ENCODE results near the gene LMBR1. TPM values are rescaled to one million over a fixed set of nuclear protein-coding genes. Genes with fewer than 3 reads are reported as not detected.
"Not testable (repeated sequence)": the region's sequence is repeated elsewhere in the genome, so short reads cannot be mapped to it uniquely, and the experiment has no call there.

The LMBR1 gene
- total RNA-seq, 1 donor from 2014 or later = 69.1 TPM

DNA sequence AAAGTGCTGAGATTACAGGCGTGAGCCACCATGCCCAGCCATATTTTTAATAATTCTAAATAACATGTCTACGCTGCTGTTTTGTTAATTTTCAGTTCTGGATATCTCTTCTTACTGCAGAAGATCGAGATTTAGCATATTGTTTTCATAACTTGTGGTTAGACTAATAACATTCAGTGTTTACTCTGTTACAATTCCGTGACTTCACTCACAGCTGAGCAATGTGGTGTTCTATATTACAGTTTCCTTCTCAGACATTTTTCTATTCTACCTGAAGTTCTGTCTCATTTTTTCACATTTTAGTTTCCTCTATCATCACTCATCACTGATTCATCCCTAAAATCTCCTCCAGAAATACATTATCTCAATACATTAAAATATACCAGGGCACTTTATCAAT, 241.5 kb downstream of the LMBR1 start:
- Mint-ChIP-seq H3K27ac (no peak overlapping the region), H3K4me1 (ENCODE audit: unreplicated experiment) (no peaks in the 10 kb centered on the region), H3K36me3 (no peaks in the 10 kb centered on the region), H3K9me3 (no peaks in the 10 kb centered on the region), H3K27me3 (no peaks in the 10 kb centered on the region), H3K4me3 (no peak overlapping the region)
- no peak for DNase-seq (ENCODE audit: extremely low spot score, unreplicated experiment)
- TF ChIP-seq, protein P1, sequence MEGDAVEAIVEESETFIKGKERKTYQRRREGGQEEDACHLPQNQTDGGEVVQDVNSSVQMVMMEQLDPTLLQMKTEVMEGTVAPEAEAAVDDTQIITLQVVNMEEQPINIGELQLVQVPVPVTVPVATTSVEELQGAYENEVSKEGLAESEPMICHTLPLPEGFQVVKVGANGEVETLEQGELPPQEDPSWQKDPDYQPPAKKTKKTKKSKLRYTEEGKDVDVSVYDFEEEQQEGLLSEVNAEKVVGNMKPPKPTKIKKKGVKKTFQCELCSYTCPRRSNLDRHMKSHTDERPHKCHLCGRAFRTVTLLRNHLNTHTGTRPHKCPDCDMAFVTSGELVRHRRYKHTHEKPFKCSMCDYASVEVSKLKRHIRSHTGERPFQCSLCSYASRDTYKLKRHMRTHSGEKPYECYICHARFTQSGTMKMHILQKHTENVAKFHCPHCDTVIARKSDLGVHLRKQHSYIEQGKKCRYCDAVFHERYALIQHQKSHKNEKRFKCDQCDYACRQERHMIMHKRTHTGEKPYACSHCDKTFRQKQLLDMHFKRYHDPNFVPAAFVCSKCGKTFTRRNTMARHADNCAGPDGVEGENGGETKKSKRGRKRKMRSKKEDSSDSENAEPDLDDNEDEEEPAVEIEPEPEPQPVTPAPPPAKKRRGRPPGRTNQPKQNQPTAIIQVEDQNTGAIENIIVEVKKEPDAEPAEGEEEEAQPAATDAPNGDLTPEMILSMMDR (conservative IDR thresholded peaks at IDR 0.05) = no peak

DNA sequence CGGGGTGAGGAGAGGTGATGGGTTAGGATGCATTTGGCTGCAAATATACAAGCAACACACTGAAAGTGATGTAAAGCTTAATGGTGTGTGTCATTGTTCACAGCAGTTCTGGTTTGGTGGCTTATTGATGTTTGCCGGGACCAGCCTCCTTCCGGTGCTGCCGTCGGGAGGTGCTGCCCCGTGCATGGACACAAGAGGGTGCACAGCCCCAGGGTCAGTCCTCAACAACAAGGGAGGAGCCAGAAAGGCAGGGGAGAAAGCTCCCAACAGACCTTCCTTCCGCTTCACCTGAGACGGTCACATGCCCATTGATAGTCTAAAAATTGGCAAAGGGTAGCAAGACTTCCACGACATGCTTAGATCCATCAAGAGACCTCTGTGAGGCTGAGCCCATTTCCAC, 242.9 kb downstream of the LMBR1 start:
- Mint-ChIP-seq H3K27me3 (peaks cover 2% of the 10 kb centered on the region), H3K4me3 (no peak overlapping the region), H3K4me1 (ENCODE audit: unreplicated experiment) (no peaks in the 10 kb centered on the region), H3K9me3 (no peaks in the 10 kb centered on the region), H3K36me3 (no peaks in the 10 kb centered on the region), H3K27ac (no peak overlapping the region)
- no peak for DNase-seq (ENCODE audit: extremely low spot score, unreplicated experiment)
- TF ChIP-seq, protein P1 (conservative IDR thresholded peaks at IDR 0.05) = peak; percentile 43

DNA sequence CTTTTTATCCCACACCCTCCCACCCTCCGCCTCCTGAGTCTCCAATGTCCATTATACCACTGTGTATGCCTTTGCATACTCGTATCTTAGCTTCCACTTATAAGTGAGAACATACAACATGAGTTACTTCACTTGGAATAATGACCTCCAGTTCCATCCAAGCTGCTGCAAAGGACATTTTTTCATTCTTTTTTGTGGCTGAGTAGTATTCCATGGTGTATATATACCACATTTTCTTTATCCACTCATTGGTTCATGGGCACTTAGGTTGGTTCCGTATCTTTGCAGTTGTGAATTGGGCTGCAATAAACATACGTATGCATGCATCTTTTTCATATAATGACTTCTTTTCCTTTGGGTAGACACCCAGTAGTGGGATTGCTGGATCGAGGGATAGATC, 245.7 kb downstream of the LMBR1 start:
- H3K36me3 Mint-ChIP-seq; H3K27ac Mint-ChIP-seq; H3K4me1 Mint-ChIP-seq (ENCODE audit: unreplicated experiment); H3K4me3 Mint-ChIP-seq; DNase-seq (ENCODE audit: extremely low spot score, unreplicated experiment); H3K27me3 Mint-ChIP-seq; H3K9me3 Mint-ChIP-seq: not testable (repeated sequence)

DNA sequence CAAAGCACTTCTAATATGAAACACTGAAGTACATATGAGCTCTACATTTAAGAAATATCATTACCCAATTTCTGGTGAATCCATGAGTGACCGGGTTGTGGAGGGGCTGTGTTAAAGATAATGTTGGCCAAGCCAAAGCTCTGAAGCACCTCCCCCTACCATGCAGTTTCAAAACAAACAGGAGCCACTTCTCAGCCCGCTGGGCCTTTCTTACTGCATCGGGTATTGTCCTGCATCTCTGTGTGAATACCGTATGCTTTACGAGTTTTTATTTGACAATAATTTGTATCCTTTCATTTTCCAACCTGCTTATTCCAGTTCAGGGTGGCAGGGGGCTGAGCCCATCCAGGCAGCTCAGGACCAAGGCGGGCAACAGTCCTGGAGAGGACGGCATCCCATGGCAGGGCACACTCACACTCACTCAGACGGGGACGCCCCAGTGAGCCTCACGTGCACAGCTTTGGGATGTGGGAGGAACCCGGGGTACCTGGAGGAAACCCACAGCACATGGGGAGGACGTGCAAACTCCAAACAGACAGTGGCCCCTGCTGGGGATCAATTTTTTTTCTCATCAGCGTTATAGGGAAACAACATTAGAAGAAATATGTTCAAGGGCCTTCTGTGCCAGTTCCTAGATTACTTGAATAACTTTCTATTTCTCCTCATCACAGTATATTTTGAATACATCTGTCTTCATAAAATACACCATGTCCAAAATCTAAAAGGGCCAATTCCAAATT, 250.5 kb downstream of the LMBR1 start:
- Mint-ChIP-seq H3K4me1 (ENCODE audit: unreplicated experiment) (peaks cover 4% of the 10 kb centered on the region), H3K27me3 (peaks cover 9% of the 10 kb centered on the region)
- DNase-seq (ENCODE audit: extremely low spot score, unreplicated experiment) = no peak

DNA sequence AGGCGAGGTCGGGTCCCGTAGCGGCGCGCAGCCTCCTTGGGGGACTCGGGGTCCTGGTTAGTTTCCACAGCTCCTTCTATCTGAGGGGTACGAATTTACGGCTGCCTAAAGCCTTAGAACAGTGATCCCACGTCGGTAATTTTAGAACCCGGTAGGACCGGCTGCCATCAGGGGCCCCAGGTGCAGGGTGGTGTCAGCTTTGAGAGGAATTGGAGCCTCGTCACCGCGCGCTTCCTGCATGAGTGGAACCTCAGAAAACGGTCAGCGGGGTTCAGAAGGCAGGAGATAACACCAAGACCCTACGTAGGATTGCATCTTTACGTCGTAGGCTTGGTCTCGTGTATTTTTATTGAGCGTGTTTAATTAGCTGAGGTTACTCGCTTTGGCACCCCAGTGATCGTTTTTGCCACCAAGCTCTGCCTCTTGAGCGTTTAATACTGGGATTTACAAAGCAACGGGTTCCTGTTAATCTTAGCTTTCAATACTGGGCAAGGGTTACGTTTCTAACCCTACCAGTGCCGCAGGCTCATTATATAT, 252.0 kb downstream of the LMBR1 start:
- Mint-ChIP-seq H3K9me3 (peaks cover 13% of the 10 kb centered on the region), H3K4me1 (ENCODE audit: unreplicated experiment) (peaks cover 4% of the 10 kb centered on the region), H3K27me3 (peaks cover 7% of the 10 kb centered on the region), H3K4me3 (peak overlapping the region; percentile 94), H3K36me3 (peaks cover 17% of the 10 kb centered on the region), H3K27ac (peak overlapping the region; percentile 89)
- DNase-seq (ENCODE audit: extremely low spot score, unreplicated experiment) = no peak
- TF ChIP-seq, protein P1 (conservative IDR thresholded peaks at IDR 0.05) = no peak

More for the DNA sequence above, 250.5 kb downstream of the LMBR1 start:
- H3K4me3 Mint-ChIP-seq = peak overlapping the region; percentile 57
- peaks cover 11% of the 10 kb centered on the region for H3K36me3 Mint-ChIP-seq
- TF ChIP-seq, protein P1 (conservative IDR thresholded peaks at IDR 0.05) = no peak
- no peak overlapping the region for H3K27ac Mint-ChIP-seq
- peaks cover 11% of the 10 kb centered on the region for H3K9me3 Mint-ChIP-seq

DNA sequence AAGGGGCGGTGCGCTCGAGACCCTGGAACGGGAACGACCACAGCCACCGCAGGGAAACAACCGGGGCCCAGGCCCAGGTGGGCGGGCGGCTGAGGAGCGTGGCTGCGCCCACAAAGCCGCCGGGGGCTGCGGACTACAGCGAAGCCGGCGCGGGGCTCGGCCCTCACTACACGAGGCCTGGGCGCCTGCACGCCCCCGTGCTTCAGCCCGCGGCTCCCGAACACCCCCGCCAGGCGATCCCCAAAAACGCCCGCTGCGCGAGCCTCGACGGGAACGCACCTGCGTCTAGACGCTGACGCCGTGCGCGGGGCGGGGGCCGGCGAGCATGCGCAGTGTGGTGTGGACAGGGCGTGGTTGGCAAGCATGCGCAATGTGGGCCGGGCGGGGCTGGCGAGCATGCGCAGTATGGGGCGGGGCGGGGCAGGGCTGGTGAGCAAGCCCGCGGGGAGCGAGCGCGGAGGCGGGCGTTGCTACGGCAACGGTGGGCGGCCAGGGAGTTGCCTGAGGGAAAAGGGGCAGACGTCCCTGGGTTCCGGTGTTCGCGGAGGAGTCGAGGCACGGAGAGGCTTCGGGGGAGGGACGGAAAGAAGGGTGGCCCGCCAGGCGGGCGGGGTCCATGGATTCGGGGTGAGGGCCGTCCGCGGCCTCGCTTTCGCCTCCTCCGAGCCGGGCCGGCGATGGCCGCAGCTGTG, 252.6 kb downstream of the LMBR1 start, which contains the start of gene RNF32:
TSS of gene RNF32 (plus strand) at position 518 of the 692 bp plus-strand sequence. CDS start 3,104 bp downstream, outside the sequence.
- H3K9me3 Mint-ChIP-seq = peaks cover 13% of the 10 kb centered on the region
- H3K27ac Mint-ChIP-seq = peak within 1 kb of the TSS; percentile 89
- TF ChIP-seq, protein P1 (conservative IDR thresholded peaks at IDR 0.05) = no peak
- peaks cover 7% of the 10 kb centered on the region for H3K27me3 Mint-ChIP-seq
- peaks cover 17% of the 10 kb centered on the region for H3K36me3 Mint-ChIP-seq
- DNase-seq (ENCODE audit: extremely low spot score, unreplicated experiment) = peak; percentile 99
- H3K4me3 Mint-ChIP-seq = peak within 1 kb of the TSS; percentile 94
- H3K4me1 Mint-ChIP-seq (ENCODE audit: unreplicated experiment) = peaks cover 4% of the 10 kb centered on the region

Data from type B pancreatic cell (in vitro differentiated cells).